Keratinocyte (primary cell): ENCODE data around the gene WNT7B. TPM values are rescaled to one million over a fixed set of nuclear protein-coding genes. Genes with fewer than 3 reads are reported as not detected.

Experiments
- DNase-seq: peaks from one replicate; pipeline ENCODE4 v3.0.0-alpha.2; 2011; ENCODE audit warnings: low read depth, missing footprints, low spot score
- FAIRE-seq: peaks from 2 replicates; lab custom pipeline; 2011; peaks lifted over from hg19 to GRCh38; lab: Jason Lieb, UNC
- H2AFZ ChIP-seq: 2 replicates; pipeline ENCODE4 v1.6.0; 2012; ENCODE audit warnings: low read length, control low read depth, inconsistent platforms; ENCODE audit not compliant: control insufficient read depth
- H3K27ac ChIP-seq: 2 replicates; pipeline ENCODE4 v1.5.1; 2011; ENCODE audit warnings: low read length; ENCODE audit not compliant: control insufficient read depth, insufficient read depth
- H3K27me3 ChIP-seq: 3 replicates; pipeline ENCODE4 v1.6.0; 2011; ENCODE audit warnings: low read length; ENCODE audit not compliant: control insufficient read depth, insufficient read depth; ENCODE audit errors: extremely low read depth
- H3K36me3 ChIP-seq, 2 experiments: 2 replicates in 1 of 2; 3 replicates in 1 of 2; pipeline ENCODE4 v1.5.1; 2011; ENCODE audit warnings: low read length in 2 of 2, mild to moderate bottlenecking in 1 of 2; ENCODE audit not compliant: control insufficient read depth in 2 of 2, insufficient read depth in 2 of 2; ENCODE audit errors: extremely low read depth in 1 of 2
- H3K4me1 ChIP-seq: 3 replicates; pipeline ENCODE4 v1.5.1; 2011; ENCODE audit warnings: low read length; ENCODE audit not compliant: control insufficient read depth, insufficient read depth; ENCODE audit errors: extremely low read depth
- H3K4me2 ChIP-seq: 3 replicates; pipeline ENCODE4 v1.6.0; 2011; ENCODE audit warnings: low read depth, low read length; ENCODE audit not compliant: control insufficient read depth, insufficient read depth; ENCODE audit errors: extremely low read depth
- H3K4me3 ChIP-seq, 3 experiments: fragments of 200-600 bp in 1 of 3; sonication (generic) in 1 of 3; 2 replicates in 2 of 3; 3 replicates in 1 of 3; pipeline ENCODE4 v1.5.1; 2011 to 2016; ENCODE audit warnings: low read length in 3 of 3, mild to moderate bottlenecking in 3 of 3, control low read depth in 2 of 3, inconsistent platforms in 1 of 3, low read depth in 1 of 3, mixed read lengths in 1 of 3, mixed run types in 1 of 3, moderate library complexity in 1 of 3; ENCODE audit not compliant: control insufficient read depth in 2 of 3, insufficient read depth in 2 of 3; ENCODE audit errors: extremely low read depth in 1 of 3
- H3K79me2 ChIP-seq: 2 replicates; pipeline ENCODE4 v1.6.0; 2012; ENCODE audit warnings: low read length; ENCODE audit not compliant: control insufficient read depth, insufficient read depth
- H3K9ac ChIP-seq: 3 replicates; pipeline ENCODE4 v1.6.0; 2011; ENCODE audit warnings: low read length; ENCODE audit not compliant: control insufficient read depth, insufficient read depth; ENCODE audit errors: extremely low read depth
- H3K9me1 ChIP-seq: 3 replicates; pipeline ENCODE4 v1.6.0; 2011; ENCODE audit warnings: low read length; ENCODE audit not compliant: control insufficient read depth, insufficient read depth; ENCODE audit errors: extremely low read depth
- H3K9me3 ChIP-seq: 2 replicates; pipeline ENCODE4 v1.5.1; 2012; ENCODE audit warnings: low read depth, low read length; ENCODE audit not compliant: control insufficient read depth
- H4K20me1 ChIP-seq: 3 replicates; pipeline ENCODE4 v1.6.0; 2011; ENCODE audit warnings: low read length; ENCODE audit not compliant: control insufficient read depth, insufficient read depth; ENCODE audit errors: extremely low read depth
- EZH2 ChIP-seq: IDR thresholded peaks from one replicate; pipeline ENCODE4 v1.6.1; 2012; ENCODE audit warnings: inconsistent platforms, mild to moderate bottlenecking, low read length, moderate library complexity
- dilution Hi-C: fragments of 300-500 bp; cut with MboI; formaldehyde crosslinking; loops from one replicate; pipeline ENCODE4 v1.7.0; 2020; ENCODE audit warnings: low sequenced_read_pairs; ENCODE audit not compliant: extremely low pct_ligation_motif_present
- polyA plus RNA-seq, 5 experiments: library from polyadenylated mRNA; depleted of rRNA in 3 of 5; stranded (reverse) in 3 of 5; stranded (forward) in 1 of 5; unstranded in 1 of 5; fragments of >200 nt; gene quantifications; 1 replicate in 1 of 5; 2 replicates in 3 of 5; 3 replicates in 1 of 5; pipeline versions ENCODE4 v1.2.1 to v1.2.3, GENCODE V29; 2011 to 2012; ENCODE audit warnings: missing spikeins in 2 of 5, low read depth in 1 of 5, low replicate concordance in 1 of 5
- TF ChIP-seq, protein P1 (sequence below), 3 experiments: IDR thresholded peaks in 1 of 3; conservative IDR thresholded peaks in 1 of 3; optimal IDR thresholded peaks in 1 of 3; 2 replicates in 2 of 3; 3 replicates in 1 of 3; pipeline versions ENCODE3 to v1.5.1; 2011; ENCODE audit warnings: low read length in 3 of 3, mild to moderate bottlenecking in 3 of 3, moderate library complexity in 2 of 3, control low read depth in 1 of 3, inconsistent platforms in 1 of 3; ENCODE audit not compliant: insufficient read depth in 2 of 3; ENCODE audit errors: extremely low read depth in 1 of 3

Gene WNT7B
- polyA plus RNA-seq, 1 donor (not counting 4 experiments of a cell fraction or from before 2014, with no cell fraction given): 1.7 TPM

DNA sequence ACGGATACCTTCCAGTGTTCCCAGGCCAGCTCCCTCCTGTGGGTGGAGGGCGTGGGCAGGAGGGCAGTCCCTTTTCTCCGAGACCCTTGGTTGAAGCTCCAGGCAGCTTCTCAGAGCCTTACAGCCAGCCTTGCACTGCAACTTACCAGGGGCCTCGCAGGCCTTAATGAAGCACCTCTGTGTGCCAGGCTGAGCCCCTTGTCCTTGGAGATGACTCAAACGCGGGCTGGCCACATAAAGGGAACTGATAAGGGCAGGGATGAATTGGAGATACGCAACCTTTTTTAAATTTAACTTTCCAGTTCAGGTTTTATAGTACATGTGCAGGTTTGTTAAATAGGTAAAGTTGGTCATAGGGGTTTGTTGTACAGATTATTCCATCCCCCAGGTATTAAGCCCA lies 72.7 kb downstream of the WNT7B start:
- dilution Hi-C loops: no loop called here
- TF ChIP-seq, protein P1, sequence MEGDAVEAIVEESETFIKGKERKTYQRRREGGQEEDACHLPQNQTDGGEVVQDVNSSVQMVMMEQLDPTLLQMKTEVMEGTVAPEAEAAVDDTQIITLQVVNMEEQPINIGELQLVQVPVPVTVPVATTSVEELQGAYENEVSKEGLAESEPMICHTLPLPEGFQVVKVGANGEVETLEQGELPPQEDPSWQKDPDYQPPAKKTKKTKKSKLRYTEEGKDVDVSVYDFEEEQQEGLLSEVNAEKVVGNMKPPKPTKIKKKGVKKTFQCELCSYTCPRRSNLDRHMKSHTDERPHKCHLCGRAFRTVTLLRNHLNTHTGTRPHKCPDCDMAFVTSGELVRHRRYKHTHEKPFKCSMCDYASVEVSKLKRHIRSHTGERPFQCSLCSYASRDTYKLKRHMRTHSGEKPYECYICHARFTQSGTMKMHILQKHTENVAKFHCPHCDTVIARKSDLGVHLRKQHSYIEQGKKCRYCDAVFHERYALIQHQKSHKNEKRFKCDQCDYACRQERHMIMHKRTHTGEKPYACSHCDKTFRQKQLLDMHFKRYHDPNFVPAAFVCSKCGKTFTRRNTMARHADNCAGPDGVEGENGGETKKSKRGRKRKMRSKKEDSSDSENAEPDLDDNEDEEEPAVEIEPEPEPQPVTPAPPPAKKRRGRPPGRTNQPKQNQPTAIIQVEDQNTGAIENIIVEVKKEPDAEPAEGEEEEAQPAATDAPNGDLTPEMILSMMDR (optimal IDR thresholded peaks at IDR 0.05 in 1 of 3, IDR thresholded peaks at IDR 0.05 in 1 of 3, conservative IDR thresholded peaks at IDR 0.05 in 1 of 3; ENCODE audit: extremely low read depth in 1 of 3, insufficient read depth in 2 of 3, low read length in 3 of 3): no peak
- no peak for TF ChIP-seq EZH2
- H3K4me2 ChIP-seq: no peak overlapping the region

DNA sequence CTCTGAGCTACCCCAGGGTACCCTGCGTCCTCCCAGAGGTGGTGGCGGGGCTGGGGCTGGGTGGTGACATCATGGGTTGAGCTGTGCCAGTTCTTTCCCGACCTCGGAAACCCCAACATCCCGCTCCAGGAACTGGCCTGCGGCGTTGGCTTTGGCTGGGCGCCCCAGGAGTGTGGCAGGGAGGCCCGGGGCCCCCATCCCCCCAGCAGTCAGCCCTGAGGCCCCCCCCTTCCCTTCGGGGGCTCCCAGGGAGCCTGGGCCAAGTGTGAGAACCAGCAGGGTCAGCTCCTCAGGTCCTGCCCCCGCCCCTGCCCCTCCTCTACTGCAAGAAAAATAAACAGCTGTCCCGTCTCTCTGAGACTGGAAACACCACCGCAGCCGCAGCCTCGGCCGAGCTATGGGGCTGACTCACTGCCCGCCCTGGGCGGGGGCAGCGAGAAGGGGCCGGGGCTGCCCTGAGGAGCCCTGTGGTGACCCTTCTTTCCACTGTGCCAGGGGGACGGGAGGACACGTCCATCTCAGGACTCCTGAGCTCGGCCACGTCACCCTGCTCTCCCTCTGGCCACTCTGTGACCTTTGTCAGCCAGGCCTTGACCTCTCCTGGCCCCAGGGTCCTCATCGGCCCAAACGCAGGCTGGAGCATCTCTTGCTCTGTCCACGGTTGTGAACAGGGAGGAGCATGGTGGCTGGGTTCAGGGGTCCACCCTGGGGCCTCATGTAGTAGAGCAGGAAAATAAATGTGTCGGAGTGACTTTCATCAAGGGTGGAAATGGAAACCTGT lies 73.4 kb downstream of the WNT7B start:
- TF ChIP-seq, protein P1 (optimal IDR thresholded peaks at IDR 0.05 in 1 of 3, IDR thresholded peaks at IDR 0.05 in 1 of 3, conservative IDR thresholded peaks at IDR 0.05 in 1 of 3; ENCODE audit: extremely low read depth in 1 of 3, insufficient read depth in 2 of 3, low read length in 3 of 3): no peak
- TF ChIP-seq EZH2: no peak
- no peaks in the 10 kb centered on the region for H3K36me3 ChIP-seq
- no peaks in the 10 kb centered on the region for H3K9me3 ChIP-seq
- no peak overlapping the region for H2AFZ ChIP-seq
- no peaks in the 10 kb centered on the region for H3K79me2 ChIP-seq
- H3K9me1 ChIP-seq: no peaks in the 10 kb centered on the region
- FAIRE-seq (no peak), DNase-seq (no peak)
- peak overlapping the region in 1 of 3 experiments; percentile 29 for H3K4me3 ChIP-seq
- peak overlapping the region; percentile 41 for H3K4me2 ChIP-seq
- no peak overlapping the region for H3K27ac ChIP-seq
- H3K27me3 ChIP-seq: peaks cover 47% of the 10 kb centered on the region
- peaks cover 10% of the 10 kb centered on the region for H3K4me1 ChIP-seq
- dilution Hi-C loops: no loop called here
- no peak overlapping the region for H3K9ac ChIP-seq
- peaks cover 4% of the 10 kb centered on the region for H4K20me1 ChIP-seq

More for the DNA sequence above, 72.7 kb downstream of the WNT7B start:
- no peak for FAIRE-seq
- Histone ChIP-seq H3K4me3 (no peak overlapping the region), H2AFZ (no peak overlapping the region), H3K9me1 (no peaks in the 10 kb centered on the region), H4K20me1 (peaks cover 4% of the 10 kb centered on the region), H3K9ac (no peak overlapping the region), H3K27me3 (peaks cover 54% of the 10 kb centered on the region), H3K9me3 (no peaks in the 10 kb centered on the region), H3K79me2 (no peaks in the 10 kb centered on the region), H3K4me1 (peaks cover 10% of the 10 kb centered on the region), H3K27ac (no peak overlapping the region), H3K36me3 (no peaks in the 10 kb centered on the region)
- DNase-seq: no peak
